H1 (cell line): ENCODE data around the gene TRIM24. TPM values are rescaled to one million over a fixed set of nuclear protein-coding genes. Genes with fewer than 3 reads are reported as not detected.

ENCODE experiments used
- CTCF ChIA-PET: fragments of 300-600 bp; sonication (Branson Sonifier 250); formaldehyde crosslinking; loops from one replicate; lab custom pipeline; 2021; ENCODE audit not compliant: partially characterized antibody; lab: Charles Lee
- POLR2A ChIA-PET: fragments of 300-600 bp; sonication (Branson Sonifier 250); formaldehyde crosslinking; loops from one replicate; lab custom pipeline; 2021; ENCODE audit warnings: inconsistent platforms; ENCODE audit not compliant: partially characterized antibody; lab: Charles Lee
- DNase-seq, 2 experiments: peaks; one replicate each; pipeline versions ENCODE4 v3.0.0 to v3.0.0-alpha.2; 2010 to 2022; ENCODE audit warnings: low spot score in 2 of 2, low read depth in 1 of 2, mixed read lengths in 1 of 2
- FAIRE-seq: peaks from 2 replicates; lab custom pipeline; 2011; peaks lifted over from hg19 to GRCh38; lab: Jason Lieb, UNC
- H2AFZ ChIP-seq: 2 replicates; pipeline ENCODE4 v1.8.1; 2012; ENCODE audit warnings: low read length, inconsistent platforms
- H2AK5ac ChIP-seq: 2 replicates; pipeline ENCODE4 v1.6.1; 2013; ENCODE audit warnings: low read depth, low read length
- H2BK120ac ChIP-seq: replicated peaks from 2 replicates; pipeline ENCODE3; 2013; ENCODE audit warnings: low read depth, low read length, inconsistent platforms
- H2BK12ac ChIP-seq: 2 replicates; pipeline ENCODE4 v1.6.1; 2013; ENCODE audit warnings: low read depth, low read length
- H2BK15ac ChIP-seq: 2 replicates; pipeline ENCODE4 v1.6.1; 2013; ENCODE audit warnings: low read length
- H2BK20ac ChIP-seq: 2 replicates; pipeline ENCODE4 v1.6.1; 2013; ENCODE audit warnings: low read length
- H2BK5ac ChIP-seq: 2 replicates; pipeline ENCODE4 v1.6.1; 2013; ENCODE audit warnings: low read depth, low read length
- H3K14ac ChIP-seq: 2 replicates; pipeline ENCODE4 v1.6.1; 2013; ENCODE audit warnings: inconsistent platforms; ENCODE audit not compliant: insufficient read length
- H3K18ac ChIP-seq: 2 replicates; pipeline ENCODE4 v1.6.1; 2013; ENCODE audit warnings: low read length; ENCODE audit errors: extremely low read depth
- H3K23ac ChIP-seq: 2 replicates; pipeline ENCODE4 v1.6.1; 2013; ENCODE audit warnings: inconsistent platforms; ENCODE audit not compliant: insufficient read length
- H3K23me2 ChIP-seq: 2 replicates; pipeline ENCODE4 v1.6.1; 2013; ENCODE audit warnings: low read depth, low read length
- H3K27ac ChIP-seq: 2 replicates; pipeline ENCODE4 v1.6.1; 2011; ENCODE audit warnings: low read depth, low read length, inconsistent platforms
- H3K27me3 ChIP-seq, 4 experiments: replicated peaks in 1 of 4; 1 replicate in 1 of 4; 2 replicates in 3 of 4; pipeline versions ENCODE4 v1.6.1 to v1.8.1; 2011 to 2013; ENCODE audit warnings: low read length in 3 of 4, mild to moderate bottlenecking in 3 of 4, inconsistent platforms in 2 of 4, mixed read lengths in 2 of 4, moderate library complexity in 1 of 4; ENCODE audit not compliant: control insufficient read depth in 3 of 4, insufficient read depth in 3 of 4; ENCODE audit errors: extremely low read depth in 1 of 4
- H3K36me3 ChIP-seq, 4 experiments: 2 replicates each; pipeline versions ENCODE4 v1.6.1 to v1.8.1; 2011 to 2013; ENCODE audit warnings: mild to moderate bottlenecking in 4 of 4, low read length in 3 of 4, moderate library complexity in 2 of 4, control low read depth in 1 of 4, inconsistent platforms in 1 of 4; ENCODE audit not compliant: insufficient read depth in 4 of 4, control insufficient read depth in 2 of 4
- H3K4ac ChIP-seq: replicated peaks from 2 replicates; pipeline ENCODE3; 2013; ENCODE audit warnings: low read length, low read depth, mixed read lengths, inconsistent platforms; ENCODE audit not compliant: insufficient read length
- H3K4me1 ChIP-seq, 4 experiments: replicated peaks in 1 of 4; 1 replicate in 1 of 4; 2 replicates in 3 of 4; pipeline versions ENCODE4 v1.6.1 to v1.8.1; 2011 to 2013; ENCODE audit warnings: low read length in 3 of 4, inconsistent platforms in 2 of 4, mixed read lengths in 1 of 4; ENCODE audit not compliant: insufficient read depth in 4 of 4, control insufficient read depth in 3 of 4
- H3K4me2 ChIP-seq, 2 experiments: 2 replicates each; pipeline versions ENCODE4 v1.6.1 to v1.8.1; 2011 to 2013; ENCODE audit warnings: low read depth in 2 of 2, low read length in 2 of 2, control low read depth in 1 of 2, inconsistent platforms in 1 of 2, mild to moderate bottlenecking in 1 of 2; ENCODE audit not compliant: insufficient read depth in 1 of 2
- H3K4me3 ChIP-seq, 4 experiments: fragments of 200-600, 300-600 bp in 1 of 4; sonication (generic), shearing (Covaris generic), sonication (Bioruptor Twin) in 1 of 4; 2 replicates each; pipeline versions ENCODE4 v1.5.1 to v1.8.1; 2011 to 2016; ENCODE audit warnings: low read length in 4 of 4, low read depth in 3 of 4, control low read depth in 2 of 4, inconsistent platforms in 2 of 4, mild to moderate bottlenecking in 2 of 4, mixed read lengths in 1 of 4, moderate library complexity in 1 of 4; ENCODE audit not compliant: insufficient read depth in 2 of 4; ENCODE audit errors: extremely low read depth in 1 of 4
- H3K56ac ChIP-seq: replicated peaks from 2 replicates; pipeline ENCODE3; 2013; ENCODE audit warnings: low read depth, mild to moderate bottlenecking, mixed read lengths, low read length, inconsistent platforms; ENCODE audit not compliant: insufficient read length
- H3K79me1 ChIP-seq: 2 replicates; pipeline ENCODE4 v1.6.1; 2013; ENCODE audit warnings: low read depth, low read length, control low read depth
- H3K79me2 ChIP-seq, 2 experiments: 2 replicates each; pipeline versions ENCODE4 v1.6.1 to v1.8.1; 2012 to 2013; ENCODE audit warnings: low read length in 2 of 2, mild to moderate bottlenecking in 2 of 2, inconsistent platforms in 1 of 2; ENCODE audit not compliant: insufficient read depth in 2 of 2, control insufficient read depth in 1 of 2
- H3K9ac ChIP-seq, 4 experiments: replicated peaks in 1 of 4; 1 replicate in 1 of 4; 2 replicates in 3 of 4; pipeline versions ENCODE4 v1.6.1 to v1.8.1; 2011 to 2013; ENCODE audit warnings: low read depth in 3 of 4, low read length in 3 of 4, control low read depth in 2 of 4, mild to moderate bottlenecking in 2 of 4, moderate library complexity in 2 of 4, inconsistent platforms in 1 of 4; ENCODE audit errors: extremely low read depth in 1 of 4
- H3K9me3 ChIP-seq, 2 experiments: 2 replicates each; pipeline versions ENCODE4 v1.6.1 to v1.8.1; 2012 to 2013; ENCODE audit warnings: mild to moderate bottlenecking in 2 of 2, moderate library complexity in 2 of 2, control low read depth in 1 of 2, inconsistent platforms in 1 of 2, low read depth in 1 of 2, low read length in 1 of 2, mixed read lengths in 1 of 2; ENCODE audit not compliant: insufficient read depth in 2 of 2
- H4K20me1 ChIP-seq, 2 experiments: replicated peaks in 1 of 2; 2 replicates each; pipeline versions ENCODE3 to v1.8.1; 2011 to 2013; ENCODE audit warnings: inconsistent platforms in 2 of 2, low read length in 2 of 2, mild to moderate bottlenecking in 1 of 2; ENCODE audit not compliant: insufficient read depth in 2 of 2, control insufficient read depth in 1 of 2
- H4K5ac ChIP-seq: 2 replicates; pipeline ENCODE4 v1.6.1; 2013; ENCODE audit warnings: low read length, low read depth, mixed read lengths, inconsistent platforms; ENCODE audit not compliant: insufficient read length
- H4K8ac ChIP-seq: 2 replicates; pipeline ENCODE4 v1.8.0; 2013; ENCODE audit warnings: mild to moderate bottlenecking, moderate library complexity, low read length, inconsistent platforms; ENCODE audit not compliant: insufficient read depth; ENCODE audit errors: extremely low read depth
- H4K91ac ChIP-seq: replicated peaks from 2 replicates; pipeline ENCODE3; 2013; ENCODE audit warnings: low read length, mixed read lengths, inconsistent platforms; ENCODE audit not compliant: insufficient read length
- RNF2 ChIP-seq: fragments of 200-900, 300-1000 bp; sonication (generic); IDR thresholded peaks from 2 replicates; pipeline ENCODE4 v1.7.1; 2016; ENCODE audit warnings: borderline replicate concordance, low read depth, mild to moderate bottlenecking, antibody characterized with exemption, low read length; ENCODE audit not compliant: poor library complexity, severe bottlenecking; ENCODE audit errors: missing control alignments
- SP2 ChIP-seq: IDR thresholded peaks from 2 replicates; pipeline ENCODE4 v1.6.1; 2012; ENCODE audit warnings: mild to moderate bottlenecking, low read length, inconsistent platforms
- WGBS, 2 experiments: shearing (Covaris generic) in 1 of 2; methylation state at CpG; one replicate each; pipeline versions ENCODE4 v1.1.6 to v1.1.7; 2013 to 2015; ENCODE audit warnings: low lambda C conversion rate in 2 of 2, mixed read lengths in 2 of 2, inconsistent platforms in 1 of 2, low coverage in 1 of 2, missing lambda C conversion rate in 1 of 2; ENCODE audit not compliant: insufficient replicate concordance in 2 of 2, insufficient coverage in 1 of 2, insufficient read length in 1 of 2; ENCODE audit errors: extremely low coverage in 1 of 2, missing lambda C conversion rate in 1 of 2; 5-methylcytosine and 5-hydroxymethylcytosine counted together
- polyA plus RNA-seq, 7 experiments: library from polyadenylated mRNA; depleted of rRNA in 3 of 7; stranded (reverse) in 5 of 7; unstranded in 2 of 7; fragments of >200 nt in 5 of 7; fragments of 200-250 nt in 2 of 7; gene quantifications; 1 replicate in 5 of 7; 2 replicates in 1 of 7; 4 replicates in 1 of 7; pipeline versions ENCODE4 v1.2.1 to v1.2.3, GENCODE V29; 2011 to 2013; ENCODE audit warnings: missing spikeins in 2 of 7, mixed read lengths in 2 of 7
- total RNA-seq: library from RNA; stranded (reverse); fragmentation: NEBNext Ultra II Directional; extraction: Animal tissue kit (Norgen Biotek cat#: 25700); gene quantifications from 2 replicates; pipeline ENCODE4 v1.2.1, GENCODE V29; 2021

The TRIM24 gene
- total and polyA plus RNA-seq, 2 of the 8 experiments (the other 6 are each of a cell fraction or from before 2014, with no cell fraction given) = 67.6 to 149 TPM

- Histone ChIP-seq H2BK120ac (no peak overlapping the region), H3K23ac (no peak overlapping the region), H2BK5ac (no peak overlapping the region), H3K18ac (no peak overlapping the region), H3K27ac (no peak overlapping the region), H3K4ac (no peak overlapping the region), H3K9me3 (no peaks in the 10 kb centered on the region), H3K4me3 (no peak overlapping the region), H2BK15ac (no peak overlapping the region), H2BK12ac (no peak overlapping the region), H3K4me2 (no peak overlapping the region), H3K4me1 (no peaks in the 10 kb centered on the region), H2AFZ (no peak overlapping the region), H3K23me2 (no peaks in the 10 kb centered on the region), H3K36me3 (peaks cover 17 to 100% (median 62%) of the 10 kb centered on the region in 4 experiments), H3K14ac (no peak overlapping the region), H4K20me1 (peaks cover 0 to 3% of the 10 kb centered on the region in 2 experiments), H3K79me1 (no peaks in the 10 kb centered on the region; the same call in 1 of the 2 replicates), H3K56ac (no peak overlapping the region), H4K91ac (no peak overlapping the region), H2BK20ac (no peak overlapping the region), H3K9ac (no peak overlapping the region), H3K27me3 (no peaks in the 10 kb centered on the region), H3K79me2 (peaks cover 0 to 82% of the 10 kb centered on the region in 2 experiments; a peak in 3 of 4 replicates), H4K8ac (no peak overlapping the region), H4K5ac (no peak overlapping the region), H2AK5ac (no peak overlapping the region)
- FAIRE-seq = no peak
- POLR2A ChIA-PET = no interaction called here
- TF ChIP-seq SP2 (no peak), RNF2 (no peak)
- CTCF ChIA-PET = no interaction called here
- no peak for DNase-seq
- 100% methylated on average over 2 of the region's 2 CpGs; no CpG with 5 or more reads in 1 of the 2 experiments for WGBS, 2 experiments
Measured at GRCh38 chr7:138543739-138544138, 83.7 kb downstream of the TRIM24 start.
